ENCODE results near the gene PLK3.
A peak's percentile ranks its signal among the peaks of the same experiment; 100 is the strongest.
"Not testable (repeated sequence)": the region's sequence is repeated elsewhere in the genome, so short reads cannot be mapped to it uniquely, and the experiment has no call there.

Gene PLK3

DNA sequence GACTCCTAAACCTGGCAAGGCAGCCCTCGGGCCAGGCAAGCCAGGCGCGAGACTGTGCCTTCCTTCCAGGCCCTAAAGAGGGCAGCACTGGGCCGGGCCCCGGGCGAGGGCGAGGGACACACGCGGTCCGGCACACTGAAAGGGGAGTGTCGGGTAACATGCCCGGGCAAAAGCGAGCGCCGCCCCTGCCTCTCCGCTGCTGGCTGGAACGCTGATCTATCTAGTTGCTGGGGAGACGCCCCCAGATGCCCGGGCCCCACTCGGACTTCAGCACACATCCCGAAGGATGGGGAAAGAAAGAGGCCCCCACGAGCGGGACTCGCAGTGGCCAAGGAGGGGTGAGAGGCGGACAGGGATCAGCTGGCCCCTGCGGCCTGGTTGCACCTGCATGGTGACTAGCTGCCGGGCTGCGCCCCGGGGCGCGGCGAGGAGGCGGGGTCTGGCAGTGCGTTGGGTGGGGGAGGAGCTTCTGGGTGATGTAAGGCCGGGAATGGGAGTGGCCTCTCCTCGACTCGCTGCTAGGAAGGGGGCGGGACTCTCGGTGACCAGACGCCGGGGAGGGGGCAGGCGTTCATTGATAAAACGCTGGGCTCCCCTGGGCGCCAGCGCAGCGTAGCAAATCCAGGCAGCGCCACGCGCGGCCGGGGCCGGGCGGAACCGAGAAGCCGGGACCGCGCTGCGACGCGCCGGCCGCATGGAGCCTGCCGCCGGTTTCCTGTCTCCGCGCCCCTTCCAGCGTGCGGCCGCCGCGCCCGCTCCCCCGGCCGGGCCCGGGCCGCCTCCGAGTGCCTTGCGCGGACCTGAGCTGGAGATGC lies at the start of gene PLK3:
Gene PLK3 (plus strand): TSS at position 608 of the 815 bp plus-strand sequence. CDS start 87 bp downstream, at position 695.
- peak; percentile 95 for DNase-seq (ENCODE audit: low read depth)

DNA sequence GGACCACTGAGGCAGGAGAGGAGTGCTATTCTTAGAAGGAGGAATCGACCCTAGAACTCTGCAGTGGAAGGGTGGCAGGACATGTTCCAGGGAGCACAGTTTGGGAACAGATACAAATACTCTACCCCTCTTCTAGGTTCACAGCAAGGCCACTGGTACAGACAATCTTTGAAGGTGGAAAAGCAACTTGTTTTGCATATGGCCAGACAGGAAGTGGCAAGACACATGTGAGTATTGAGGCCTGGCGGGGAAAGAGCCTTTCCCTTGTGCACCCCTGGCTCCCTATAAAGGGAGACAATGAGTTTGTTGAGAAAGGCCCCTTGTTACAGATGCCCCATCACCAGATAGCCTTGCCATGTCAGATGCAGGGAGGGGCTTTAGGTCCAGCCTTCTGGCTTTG lies 42.8 kb upstream of the PLK3 start:
- DNase-seq (ENCODE audit: low read depth): no peak

DNA sequence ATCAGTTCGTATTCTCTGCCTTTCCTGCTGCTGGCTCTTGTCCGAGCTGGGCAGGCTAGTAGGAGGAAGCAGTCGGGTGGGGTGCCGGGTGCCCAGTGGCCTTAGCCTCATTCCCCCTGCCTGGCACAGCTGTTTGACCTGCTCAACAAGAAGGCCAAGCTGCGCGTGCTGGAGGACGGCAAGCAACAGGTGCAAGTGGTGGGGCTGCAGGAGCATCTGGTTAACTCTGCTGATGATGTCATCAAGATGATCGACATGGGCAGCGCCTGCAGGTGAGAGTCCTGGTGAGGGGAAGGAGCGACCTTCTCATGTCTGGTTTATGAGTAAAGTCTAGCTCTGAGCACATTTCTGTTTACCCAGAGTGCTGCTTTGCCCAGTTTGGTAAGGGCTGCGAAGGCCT lies 41.1 kb upstream of the PLK3 start:
- no peak for DNase-seq (ENCODE audit: low read depth)

DNA sequence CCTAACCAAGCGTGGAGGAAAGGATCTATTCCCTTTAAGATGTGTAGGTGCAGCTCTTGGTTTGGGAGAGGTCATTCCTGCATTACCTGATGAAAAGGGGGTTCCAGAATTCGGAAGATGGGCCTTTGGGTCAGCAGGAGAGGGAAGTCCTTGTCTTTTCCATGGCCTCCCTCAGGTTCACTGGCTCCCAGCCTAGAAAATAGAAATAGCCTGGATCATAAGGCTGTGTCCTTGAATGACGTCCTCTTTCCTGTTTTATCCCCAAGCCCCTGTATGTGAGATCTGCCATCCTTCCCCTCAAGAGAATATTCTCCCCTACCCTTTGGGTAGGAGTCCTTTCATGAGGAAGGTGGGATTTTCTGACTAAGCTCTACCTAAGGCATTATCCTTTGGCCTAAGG lies 39.3 kb upstream of the PLK3 start:
- no peak for DNase-seq (ENCODE audit: low read depth)

- DNase-seq (ENCODE audit: low read depth): not testable (repeated sequence)
Measured at GRCh38 chr1:44766421-44766820, 33.8 kb upstream of the PLK3 start.

DNA sequence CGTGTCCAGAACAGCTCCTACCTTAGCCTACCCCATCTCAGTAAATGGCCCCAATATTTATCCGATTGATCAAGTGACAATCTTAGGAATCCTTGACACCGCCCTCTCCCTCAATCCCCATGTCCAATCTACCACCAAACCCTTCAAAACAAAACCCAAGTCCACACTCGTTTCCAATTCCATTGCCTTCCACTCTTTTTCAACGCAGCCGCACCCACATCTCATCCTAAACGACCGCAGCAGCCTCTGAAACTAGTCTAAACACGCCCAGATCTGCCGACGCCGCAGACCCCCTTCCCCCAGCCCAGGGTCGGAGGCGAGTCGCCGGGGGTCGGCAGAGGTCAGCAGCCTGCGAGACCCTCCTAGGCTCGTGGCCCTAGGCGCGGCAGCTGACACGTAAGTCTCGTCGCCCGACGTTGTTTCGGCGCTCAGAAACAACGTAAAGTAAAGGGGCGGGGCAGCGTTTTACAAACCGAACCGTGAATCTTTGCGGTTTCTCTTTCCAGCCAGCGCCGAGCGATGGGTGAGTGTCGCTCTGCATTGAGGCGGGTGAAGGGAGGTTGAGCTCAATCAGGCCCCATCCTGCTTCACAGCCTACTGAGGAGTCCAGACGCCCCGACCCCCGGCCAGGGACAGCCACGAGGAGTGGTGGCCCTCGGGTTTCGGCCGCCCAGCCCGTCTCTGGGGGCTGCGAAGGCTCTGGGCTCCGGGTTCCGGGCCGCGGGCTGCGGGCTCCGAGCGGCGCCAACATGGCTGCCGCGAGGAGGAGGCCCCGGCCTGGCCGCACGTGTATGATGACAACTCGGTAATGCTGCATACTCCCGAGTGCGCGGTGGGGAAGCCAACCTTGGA lies 24.9 kb upstream of the PLK3 start, which contains the start of gene RPS8:
Gene RPS8 (plus strand): TSS at position 463 of the 852 bp plus-strand sequence. CDS start 57 bp downstream, at position 520.
- peak; percentile 93 for DNase-seq (ENCODE audit: low read depth)

- DNase-seq (ENCODE audit: low read depth): no peak
Measured at GRCh38 chr1:44775930-44776729, 24.0 kb upstream of the PLK3 start.

DNA sequence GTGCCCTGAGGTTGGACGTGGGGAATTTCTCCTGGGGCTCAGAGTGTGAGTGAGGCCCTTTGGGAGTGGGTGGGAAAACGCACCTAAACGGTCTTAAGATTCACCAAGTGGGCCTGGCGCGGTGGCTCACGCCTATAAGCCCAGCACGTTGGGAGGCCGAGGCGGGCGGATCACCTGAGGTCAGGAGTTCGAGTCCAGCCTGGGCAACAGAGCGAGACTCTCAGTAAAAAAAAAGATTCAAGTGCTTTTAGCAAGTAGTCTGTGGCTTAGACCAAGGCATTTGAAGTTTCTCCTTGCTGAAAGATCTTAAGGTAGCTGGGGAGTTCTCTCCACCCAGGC lies 23.5 kb upstream of the PLK3 start:
- DNase-seq (ENCODE audit: low read depth): no peak

DNA sequence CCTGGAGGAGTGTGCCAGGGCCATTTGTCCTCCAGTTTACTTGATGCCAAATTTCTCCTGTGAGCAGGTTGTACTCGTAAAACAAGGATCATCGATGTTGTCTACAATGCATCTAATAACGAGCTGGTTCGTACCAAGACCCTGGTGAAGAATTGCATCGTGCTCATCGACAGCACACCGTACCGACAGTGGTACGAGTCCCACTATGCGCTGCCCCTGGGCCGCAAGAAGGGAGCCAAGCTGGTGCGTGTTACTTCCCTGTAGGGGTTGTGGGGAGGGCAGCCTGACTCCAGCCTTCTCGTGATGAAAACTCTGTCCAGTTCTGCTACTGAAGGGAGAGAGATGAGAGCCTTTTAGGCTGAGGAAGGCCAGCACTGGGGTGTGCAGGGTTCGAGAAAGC lies 22.6 kb upstream of the PLK3 start:
- no peak for DNase-seq (ENCODE audit: low read depth)

DNA sequence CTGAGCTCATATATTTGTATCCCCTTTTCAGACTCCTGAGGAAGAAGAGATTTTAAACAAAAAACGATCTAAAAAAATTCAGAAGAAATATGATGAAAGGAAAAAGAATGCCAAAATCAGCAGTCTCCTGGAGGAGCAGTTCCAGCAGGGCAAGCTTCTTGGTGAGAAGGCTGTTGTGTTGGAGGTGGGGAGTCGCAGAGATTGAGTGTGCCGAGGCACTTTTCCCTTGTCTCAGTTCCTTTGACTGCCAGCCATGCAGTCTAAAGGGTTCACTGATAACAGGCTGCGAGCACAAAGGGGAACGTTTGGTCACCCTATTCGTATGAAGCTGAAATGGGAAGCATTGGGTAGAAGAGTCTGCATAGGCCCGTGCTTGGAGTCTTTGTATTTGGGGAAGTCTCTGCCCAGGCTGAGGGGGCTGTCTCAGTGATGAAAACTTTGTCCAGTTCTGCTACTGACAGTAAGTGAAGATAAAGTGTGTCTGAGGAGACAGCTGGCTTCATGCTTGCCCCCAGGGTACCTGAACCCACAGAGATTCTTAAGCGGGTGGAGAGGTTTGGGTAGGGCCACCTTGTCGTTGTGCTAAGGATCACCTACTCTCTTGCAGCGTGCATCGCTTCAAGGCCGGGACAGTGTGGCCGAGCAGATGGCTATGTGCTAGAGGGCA lies 22.1 kb upstream of the PLK3 start:
- DNase-seq (ENCODE audit: low read depth): no peak

DNA sequence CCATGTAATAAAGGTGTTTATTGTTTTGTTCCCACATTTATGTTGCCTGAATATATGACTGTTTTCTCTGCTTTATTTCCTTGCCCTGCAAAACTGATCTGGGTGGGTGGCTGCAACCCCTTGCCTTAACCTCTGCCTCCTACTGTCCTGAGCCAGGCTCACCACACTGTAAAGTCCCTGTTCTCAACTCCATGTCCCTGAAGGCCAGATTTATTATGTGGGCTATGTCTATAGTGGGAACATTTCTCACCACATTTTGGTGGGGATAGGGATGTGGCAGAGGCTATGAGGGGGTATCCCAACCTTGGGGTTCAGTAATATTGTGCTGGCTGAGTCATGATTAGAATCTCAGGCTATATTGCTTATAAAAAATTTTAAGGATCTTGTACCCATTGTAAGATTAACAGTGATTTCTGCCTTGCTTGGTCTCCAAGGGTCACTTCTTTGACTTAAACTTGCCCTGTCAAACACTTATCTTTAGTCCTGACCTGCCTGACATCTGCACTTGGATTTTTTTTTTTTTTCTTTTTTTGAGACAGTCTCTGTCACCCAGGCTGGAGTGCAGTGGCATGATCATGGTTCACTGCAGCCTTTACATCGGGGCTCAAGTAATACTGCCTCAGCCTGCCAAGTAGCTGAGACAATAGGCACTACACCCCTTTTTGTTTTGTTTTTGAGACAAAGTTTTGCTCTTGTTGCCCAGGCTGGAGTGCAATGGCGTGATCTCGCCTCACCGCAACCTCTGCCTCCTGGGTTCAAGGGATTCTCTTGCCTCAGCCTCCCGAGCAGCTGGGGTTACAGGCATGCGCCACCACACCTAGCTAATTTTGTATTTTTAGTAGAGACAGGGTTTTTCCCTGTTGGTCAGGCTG lies 21.2 kb upstream of the PLK3 start:
- DNase-seq (ENCODE audit: low read depth): no peak

DNA sequence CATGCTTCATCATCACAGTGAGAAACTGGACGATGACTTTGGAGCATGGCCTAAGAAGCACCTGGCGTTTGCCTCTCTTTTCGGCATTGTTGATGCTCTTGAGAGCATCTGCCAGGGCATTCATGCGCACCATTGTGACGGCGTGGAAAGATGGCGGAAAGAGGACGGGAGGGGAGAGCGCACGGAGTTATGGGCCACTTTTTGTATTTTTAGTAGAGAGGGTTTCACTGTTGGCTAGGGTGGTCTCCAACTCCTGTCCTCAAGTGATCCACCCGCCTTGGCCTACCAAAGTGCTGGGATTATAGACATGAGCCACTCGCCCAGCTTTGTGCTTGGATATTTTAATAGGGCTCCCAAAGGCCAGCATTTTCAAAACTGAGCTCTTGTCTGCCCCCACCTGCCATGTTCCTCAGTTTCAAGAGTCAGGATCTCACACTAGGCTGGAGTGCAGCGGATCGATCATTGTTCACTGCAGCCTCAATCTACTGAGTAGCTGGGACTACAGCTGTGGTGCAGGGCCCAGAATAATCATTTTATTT lies 19.5 kb upstream of the PLK3 start:
- DNase-seq (ENCODE audit: low read depth): no peak

DNA sequence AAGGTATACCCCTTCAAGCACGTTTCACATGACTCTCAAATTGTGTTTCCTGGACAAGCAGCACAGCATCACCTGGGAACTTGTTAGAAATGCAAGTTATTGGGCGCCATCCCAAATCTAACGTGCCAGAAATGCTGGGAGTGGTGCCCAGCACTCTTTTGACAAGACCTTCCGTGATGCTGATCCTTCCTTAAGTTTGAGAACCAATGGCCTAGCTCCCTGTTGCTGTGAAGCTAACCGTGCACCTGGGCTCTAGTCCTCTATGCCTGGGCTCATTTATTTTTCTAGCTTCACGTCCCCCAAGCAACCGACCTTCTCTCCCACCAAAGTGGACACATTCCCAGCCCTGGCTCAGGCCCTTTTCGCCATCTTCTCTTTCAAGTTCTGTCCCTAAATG lies 16.5 kb upstream of the PLK3 start:
- no peak for DNase-seq (ENCODE audit: low read depth)

- no peak for DNase-seq (ENCODE audit: low read depth)
Measured at GRCh38 chr1:44784094-44785028, 15.8 kb upstream of the PLK3 start.

DNA sequence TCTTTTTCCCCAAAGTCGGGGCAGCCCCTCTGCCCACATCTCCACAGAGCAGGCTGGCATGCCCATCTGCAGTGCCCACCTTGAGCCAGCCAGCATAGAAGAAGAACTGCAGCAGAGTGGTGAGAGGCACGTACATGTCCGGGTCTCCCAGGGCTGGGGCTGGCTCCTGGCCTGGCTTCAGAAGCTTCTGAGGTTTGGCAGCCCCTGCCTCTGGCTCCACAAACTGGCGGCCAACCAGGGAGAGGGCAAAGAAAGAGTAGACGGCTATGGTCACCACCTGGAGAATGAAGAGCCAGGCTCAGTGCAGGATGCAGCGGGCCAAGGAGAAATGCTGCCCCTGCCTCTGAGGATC lies 15.2 kb upstream of the PLK3 start:
- DNase-seq (ENCODE audit: low read depth): no peak

DNA sequence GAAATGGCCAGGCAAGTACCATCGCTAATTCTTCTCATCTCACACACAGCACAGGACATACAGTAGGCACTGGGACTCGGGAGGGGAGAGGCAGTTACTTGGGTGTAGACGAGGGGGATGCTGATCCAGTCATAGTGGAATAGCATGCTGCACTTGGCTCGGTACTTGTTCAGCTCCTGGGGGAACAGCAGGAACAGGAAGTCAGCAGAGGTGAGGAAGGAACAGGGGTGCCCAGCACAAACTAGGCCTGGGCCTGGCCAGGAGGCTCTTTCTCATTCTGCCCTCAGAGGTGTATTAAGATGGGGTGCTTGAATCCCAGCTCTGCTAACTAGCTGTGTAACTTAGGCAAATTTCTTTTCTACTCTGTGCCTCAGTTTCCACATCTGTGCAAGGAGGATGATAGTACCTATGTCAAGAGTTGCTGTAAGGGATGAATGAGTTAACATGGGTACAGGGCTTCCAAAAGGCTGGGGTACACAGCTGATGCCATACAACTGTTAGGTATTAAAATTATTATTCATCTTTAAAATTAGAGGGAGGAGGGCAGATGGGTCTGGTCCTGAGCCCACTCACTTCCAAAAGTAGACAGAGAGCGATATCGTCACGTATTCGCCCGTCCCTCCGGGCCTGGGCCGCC lies 14.6 kb upstream of the PLK3 start:
- DNase-seq (ENCODE audit: low read depth): no peak

GRCh38 chr1:44786138-44786840 lies 13.9 kb upstream of the PLK3 start:
- no peak for DNase-seq (ENCODE audit: low read depth)

DNA sequence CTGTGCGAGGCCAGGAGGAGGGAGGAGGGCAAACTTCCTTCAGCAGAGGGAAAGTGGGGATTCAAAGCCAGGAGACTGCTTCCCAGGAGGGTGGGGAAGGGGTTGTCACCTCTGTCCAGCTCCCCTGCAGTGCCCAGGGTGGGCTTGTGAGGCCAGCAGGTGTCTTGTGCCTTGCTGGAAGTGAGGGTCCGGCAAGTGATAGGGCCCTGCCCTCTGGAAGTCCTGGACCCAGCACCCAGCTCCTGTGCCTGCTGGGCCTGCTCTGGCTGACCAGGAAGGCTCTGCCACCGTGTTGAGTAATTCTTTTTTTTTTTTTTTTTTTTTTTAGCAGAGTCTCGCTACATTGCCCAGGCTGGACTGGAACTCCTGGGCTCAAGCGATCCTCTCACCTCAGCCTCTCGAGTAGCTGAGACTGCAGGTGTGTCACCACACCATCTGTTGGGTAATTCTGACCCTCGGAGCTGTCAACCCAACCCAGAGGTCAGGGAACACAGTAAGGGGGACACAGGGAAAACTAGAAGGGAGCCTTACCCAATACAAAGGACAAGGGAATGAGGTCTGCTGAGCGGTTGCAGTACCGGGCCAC lies 13.2 kb upstream of the PLK3 start:
- DNase-seq (ENCODE audit: low read depth): no peak

Measured in stromal cell of bone marrow (primary cell).